ENCODE data around the gene EDC3. TPM values are rescaled to one million over a fixed set of nuclear protein-coding genes. Genes with fewer than 3 reads are reported as not detected.

The EDC3 gene
- total and polyA plus RNA-seq, 9 of the 15 experiments (the other 6 are each of a cell fraction or from before 2014, with no cell fraction given) = 11.7 to 63.9 (median 32.8) TPM

DNA sequence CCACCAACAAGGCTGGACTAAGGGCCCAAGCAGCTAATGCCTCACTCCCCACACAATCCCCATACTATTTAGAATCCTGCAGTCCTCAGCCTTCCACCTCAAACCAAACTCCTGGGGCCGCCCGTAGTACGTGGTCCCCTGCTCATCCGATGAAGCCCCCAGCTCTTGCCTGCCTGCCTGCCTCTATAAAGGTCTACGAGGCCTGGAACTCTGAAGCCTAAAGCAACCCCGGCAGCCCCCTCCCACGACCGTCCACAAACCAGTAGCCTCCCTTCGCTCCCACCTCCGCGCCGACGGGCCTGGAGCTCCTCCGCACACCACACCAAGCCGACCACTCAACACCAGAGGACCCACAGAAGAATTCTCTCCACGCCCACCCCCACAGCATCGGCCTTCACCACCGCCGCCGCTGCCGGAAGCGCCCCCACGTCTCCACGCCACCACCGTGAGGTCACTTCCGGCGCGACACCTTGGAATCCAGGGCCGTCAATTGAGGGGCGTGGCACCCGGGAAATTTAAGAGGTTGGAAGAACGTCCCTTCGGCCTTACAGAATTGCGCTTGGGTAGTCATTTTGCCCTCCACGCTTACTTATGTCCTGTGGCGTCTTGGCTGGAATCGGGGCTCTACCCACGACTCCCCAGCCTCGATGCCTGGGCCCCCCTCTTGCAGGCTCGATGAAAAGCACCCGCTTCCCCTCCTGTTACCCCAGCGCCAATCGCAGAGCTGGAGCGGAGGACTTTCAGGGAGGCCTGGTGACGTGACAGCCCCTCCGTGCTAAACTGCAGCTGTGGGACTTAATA is at the start of gene EDC3 (continued):
- TF ChIP-seq, protein P1, sequence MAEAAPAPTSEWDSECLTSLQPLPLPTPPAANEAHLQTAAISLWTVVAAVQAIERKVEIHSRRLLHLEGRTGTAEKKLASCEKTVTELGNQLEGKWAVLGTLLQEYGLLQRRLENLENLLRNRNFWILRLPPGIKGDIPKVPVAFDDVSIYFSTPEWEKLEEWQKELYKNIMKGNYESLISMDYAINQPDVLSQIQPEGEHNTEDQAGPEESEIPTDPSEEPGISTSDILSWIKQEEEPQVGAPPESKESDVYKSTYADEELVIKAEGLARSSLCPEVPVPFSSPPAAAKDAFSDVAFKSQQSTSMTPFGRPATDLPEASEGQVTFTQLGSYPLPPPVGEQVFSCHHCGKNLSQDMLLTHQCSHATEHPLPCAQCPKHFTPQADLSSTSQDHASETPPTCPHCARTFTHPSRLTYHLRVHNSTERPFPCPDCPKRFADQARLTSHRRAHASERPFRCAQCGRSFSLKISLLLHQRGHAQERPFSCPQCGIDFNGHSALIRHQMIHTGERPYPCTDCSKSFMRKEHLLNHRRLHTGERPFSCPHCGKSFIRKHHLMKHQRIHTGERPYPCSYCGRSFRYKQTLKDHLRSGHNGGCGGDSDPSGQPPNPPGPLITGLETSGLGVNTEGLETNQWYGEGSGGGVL (CRISPR knock-in tag; IDR thresholded peaks at IDR 0.05) = no peak
- no peak for TF ChIP-seq ZNF583 (CRISPR knock-in tag; IDR thresholded peaks at IDR 0.05)
- TF ChIP-seq, protein P2, sequence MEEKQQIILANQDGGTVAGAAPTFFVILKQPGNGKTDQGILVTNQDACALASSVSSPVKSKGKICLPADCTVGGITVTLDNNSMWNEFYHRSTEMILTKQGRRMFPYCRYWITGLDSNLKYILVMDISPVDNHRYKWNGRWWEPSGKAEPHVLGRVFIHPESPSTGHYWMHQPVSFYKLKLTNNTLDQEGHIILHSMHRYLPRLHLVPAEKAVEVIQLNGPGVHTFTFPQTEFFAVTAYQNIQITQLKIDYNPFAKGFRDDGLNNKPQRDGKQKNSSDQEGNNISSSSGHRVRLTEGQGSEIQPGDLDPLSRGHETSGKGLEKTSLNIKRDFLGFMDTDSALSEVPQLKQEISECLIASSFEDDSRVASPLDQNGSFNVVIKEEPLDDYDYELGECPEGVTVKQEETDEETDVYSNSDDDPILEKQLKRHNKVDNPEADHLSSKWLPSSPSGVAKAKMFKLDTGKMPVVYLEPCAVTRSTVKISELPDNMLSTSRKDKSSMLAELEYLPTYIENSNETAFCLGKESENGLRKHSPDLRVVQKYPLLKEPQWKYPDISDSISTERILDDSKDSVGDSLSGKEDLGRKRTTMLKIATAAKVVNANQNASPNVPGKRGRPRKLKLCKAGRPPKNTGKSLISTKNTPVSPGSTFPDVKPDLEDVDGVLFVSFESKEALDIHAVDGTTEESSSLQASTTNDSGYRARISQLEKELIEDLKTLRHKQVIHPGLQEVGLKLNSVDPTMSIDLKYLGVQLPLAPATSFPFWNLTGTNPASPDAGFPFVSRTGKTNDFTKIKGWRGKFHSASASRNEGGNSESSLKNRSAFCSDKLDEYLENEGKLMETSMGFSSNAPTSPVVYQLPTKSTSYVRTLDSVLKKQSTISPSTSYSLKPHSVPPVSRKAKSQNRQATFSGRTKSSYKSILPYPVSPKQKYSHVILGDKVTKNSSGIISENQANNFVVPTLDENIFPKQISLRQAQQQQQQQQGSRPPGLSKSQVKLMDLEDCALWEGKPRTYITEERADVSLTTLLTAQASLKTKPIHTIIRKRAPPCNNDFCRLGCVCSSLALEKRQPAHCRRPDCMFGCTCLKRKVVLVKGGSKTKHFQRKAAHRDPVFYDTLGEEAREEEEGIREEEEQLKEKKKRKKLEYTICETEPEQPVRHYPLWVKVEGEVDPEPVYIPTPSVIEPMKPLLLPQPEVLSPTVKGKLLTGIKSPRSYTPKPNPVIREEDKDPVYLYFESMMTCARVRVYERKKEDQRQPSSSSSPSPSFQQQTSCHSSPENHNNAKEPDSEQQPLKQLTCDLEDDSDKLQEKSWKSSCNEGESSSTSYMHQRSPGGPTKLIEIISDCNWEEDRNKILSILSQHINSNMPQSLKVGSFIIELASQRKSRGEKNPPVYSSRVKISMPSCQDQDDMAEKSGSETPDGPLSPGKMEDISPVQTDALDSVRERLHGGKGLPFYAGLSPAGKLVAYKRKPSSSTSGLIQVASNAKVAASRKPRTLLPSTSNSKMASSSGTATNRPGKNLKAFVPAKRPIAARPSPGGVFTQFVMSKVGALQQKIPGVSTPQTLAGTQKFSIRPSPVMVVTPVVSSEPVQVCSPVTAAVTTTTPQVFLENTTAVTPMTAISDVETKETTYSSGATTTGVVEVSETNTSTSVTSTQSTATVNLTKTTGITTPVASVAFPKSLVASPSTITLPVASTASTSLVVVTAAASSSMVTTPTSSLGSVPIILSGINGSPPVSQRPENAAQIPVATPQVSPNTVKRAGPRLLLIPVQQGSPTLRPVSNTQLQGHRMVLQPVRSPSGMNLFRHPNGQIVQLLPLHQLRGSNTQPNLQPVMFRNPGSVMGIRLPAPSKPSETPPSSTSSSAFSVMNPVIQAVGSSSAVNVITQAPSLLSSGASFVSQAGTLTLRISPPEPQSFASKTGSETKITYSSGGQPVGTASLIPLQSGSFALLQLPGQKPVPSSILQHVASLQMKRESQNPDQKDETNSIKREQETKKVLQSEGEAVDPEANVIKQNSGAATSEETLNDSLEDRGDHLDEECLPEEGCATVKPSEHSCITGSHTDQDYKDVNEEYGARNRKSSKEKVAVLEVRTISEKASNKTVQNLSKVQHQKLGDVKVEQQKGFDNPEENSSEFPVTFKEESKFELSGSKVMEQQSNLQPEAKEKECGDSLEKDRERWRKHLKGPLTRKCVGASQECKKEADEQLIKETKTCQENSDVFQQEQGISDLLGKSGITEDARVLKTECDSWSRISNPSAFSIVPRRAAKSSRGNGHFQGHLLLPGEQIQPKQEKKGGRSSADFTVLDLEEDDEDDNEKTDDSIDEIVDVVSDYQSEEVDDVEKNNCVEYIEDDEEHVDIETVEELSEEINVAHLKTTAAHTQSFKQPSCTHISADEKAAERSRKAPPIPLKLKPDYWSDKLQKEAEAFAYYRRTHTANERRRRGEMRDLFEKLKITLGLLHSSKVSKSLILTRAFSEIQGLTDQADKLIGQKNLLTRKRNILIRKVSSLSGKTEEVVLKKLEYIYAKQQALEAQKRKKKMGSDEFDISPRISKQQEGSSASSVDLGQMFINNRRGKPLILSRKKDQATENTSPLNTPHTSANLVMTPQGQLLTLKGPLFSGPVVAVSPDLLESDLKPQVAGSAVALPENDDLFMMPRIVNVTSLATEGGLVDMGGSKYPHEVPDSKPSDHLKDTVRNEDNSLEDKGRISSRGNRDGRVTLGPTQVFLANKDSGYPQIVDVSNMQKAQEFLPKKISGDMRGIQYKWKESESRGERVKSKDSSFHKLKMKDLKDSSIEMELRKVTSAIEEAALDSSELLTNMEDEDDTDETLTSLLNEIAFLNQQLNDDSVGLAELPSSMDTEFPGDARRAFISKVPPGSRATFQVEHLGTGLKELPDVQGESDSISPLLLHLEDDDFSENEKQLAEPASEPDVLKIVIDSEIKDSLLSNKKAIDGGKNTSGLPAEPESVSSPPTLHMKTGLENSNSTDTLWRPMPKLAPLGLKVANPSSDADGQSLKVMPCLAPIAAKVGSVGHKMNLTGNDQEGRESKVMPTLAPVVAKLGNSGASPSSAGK (IDR thresholded peaks at IDR 0.05) = no peak; the same call in 1 of the 2 replicates
- TF ChIP-seq, protein P3, sequence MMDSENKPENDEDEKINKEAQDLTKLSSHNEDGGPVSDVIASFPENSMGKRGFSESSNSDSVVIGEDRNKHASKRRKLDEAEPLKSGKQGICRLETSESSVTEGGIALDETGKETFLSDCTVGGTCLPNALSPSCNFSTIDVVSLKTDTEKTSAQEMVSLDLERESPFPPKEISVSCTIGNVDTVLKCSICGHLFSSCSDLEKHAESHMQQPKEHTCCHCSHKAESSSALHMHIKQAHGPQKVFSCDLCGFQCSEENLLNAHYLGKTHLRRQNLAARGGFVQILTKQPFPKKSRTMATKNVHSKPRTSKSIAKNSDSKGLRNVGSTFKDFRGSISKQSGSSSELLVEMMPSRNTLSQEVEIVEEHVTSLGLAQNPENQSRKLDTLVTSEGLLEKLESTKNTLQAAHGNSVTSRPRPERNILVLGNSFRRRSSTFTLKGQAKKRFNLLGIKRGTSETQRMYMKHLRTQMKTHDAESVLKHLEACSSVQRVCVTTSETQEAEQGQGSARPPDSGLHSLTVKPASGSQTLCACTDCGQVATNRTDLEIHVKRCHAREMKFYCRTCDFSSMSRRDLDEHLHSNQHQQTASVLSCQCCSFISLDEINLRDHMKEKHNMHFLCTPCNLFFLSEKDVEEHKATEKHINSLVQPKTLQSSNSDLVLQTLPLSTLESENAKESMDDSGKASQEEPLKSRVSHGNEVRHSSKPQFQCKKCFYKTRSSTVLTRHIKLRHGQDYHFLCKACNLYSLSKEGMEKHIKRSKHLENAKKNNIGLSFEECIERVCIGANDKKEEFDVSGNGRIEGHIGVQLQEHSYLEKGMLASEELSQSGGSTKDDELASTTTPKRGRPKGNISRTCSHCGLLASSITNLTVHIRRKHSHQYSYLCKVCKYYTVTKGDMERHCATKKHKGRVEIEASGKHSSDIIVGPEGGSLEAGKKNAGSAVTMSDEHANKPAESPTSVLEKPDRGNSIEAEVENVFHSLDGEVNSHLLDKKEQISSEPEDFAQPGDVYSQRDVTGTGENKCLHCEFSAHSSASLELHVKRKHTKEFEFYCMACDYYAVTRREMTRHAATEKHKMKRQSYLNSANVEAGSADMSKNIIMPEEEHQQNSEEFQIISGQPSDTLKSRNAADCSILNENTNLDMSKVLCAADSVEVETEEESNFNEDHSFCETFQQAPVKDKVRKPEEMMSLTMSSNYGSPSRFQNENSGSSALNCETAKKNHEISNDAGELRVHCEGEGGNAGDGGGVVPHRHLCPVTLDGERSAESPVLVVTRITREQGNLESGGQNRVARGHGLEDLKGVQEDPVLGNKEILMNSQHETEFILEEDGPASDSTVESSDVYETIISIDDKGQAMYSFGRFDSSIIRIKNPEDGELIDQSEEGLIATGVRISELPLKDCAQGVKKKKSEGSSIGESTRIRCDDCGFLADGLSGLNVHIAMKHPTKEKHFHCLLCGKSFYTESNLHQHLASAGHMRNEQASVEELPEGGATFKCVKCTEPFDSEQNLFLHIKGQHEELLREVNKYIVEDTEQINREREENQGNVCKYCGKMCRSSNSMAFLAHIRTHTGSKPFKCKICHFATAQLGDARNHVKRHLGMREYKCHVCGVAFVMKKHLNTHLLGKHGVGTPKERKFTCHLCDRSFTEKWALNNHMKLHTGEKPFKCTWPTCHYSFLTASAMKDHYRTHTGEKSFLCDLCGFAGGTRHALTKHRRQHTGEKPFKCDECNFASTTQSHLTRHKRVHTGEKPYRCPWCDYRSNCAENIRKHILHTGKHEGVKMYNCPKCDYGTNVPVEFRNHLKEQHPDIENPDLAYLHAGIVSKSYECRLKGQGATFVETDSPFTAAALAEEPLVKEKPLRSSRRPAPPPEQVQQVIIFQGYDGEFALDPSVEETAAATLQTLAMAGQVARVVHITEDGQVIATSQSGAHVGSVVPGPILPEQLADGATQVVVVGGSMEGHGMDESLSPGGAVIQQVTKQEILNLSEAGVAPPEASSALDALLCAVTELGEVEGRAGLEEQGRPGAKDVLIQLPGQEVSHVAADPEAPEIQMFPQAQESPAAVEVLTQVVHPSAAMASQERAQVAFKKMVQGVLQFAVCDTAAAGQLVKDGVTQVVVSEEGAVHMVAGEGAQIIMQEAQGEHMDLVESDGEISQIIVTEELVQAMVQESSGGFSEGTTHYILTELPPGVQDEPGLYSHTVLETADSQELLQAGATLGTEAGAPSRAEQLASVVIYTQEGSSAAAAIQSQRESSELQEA (IDR thresholded peaks at IDR 0.05; ENCODE audit: low read depth) = no peak

Data from K562 (cell line).